HG02610 (cell line): ENCODE data around the gene PTPRN2.

Source experiments
- ATAC-seq: cut with Tn5 transposase; IDR thresholded peaks from one replicate; pipeline ENCODE4 v1.9.1; 2021; ENCODE audit warnings: mild to moderate bottlenecking, moderate library complexity; ENCODE audit not compliant: unreplicated experiment

Gene PTPRN2

DNA sequence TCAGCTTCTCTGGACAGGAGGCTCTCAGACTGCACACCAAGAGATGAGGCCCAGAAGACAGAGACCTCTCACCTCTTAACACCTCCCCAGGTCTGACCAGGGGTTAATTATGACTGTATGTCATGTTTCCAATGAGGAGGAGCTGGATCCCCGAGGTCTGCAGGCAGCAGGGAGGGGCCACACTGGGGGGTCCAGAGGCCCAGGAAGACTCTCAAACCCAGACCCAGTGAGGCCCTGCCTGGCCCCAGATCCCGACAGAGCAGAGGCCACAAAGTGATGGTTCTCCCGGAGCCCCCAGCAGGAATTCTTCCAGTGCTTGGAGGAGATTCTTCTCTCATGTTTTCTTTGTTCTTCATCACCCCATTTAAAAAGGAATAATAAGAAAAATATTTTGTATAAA is 28.8 kb downstream of the PTPRN2 start:
- ATAC-seq: no peak

DNA sequence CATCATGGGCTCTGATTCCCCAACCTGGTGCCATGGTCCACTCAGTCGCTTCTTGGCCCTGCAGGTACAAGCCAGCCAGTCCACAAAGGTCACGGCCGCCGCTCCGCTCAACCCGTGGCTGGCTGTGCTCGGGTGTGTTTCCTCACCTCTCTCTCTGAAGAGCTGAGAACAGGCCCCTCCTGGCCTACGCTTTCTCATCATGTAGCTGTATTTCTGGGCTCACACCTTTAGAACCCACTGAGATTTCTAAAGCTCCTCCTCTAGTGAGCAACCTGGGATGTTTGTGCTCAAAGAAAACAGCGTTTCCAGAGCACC is 30.2 kb downstream of the PTPRN2 start:
- no peak for ATAC-seq

DNA sequence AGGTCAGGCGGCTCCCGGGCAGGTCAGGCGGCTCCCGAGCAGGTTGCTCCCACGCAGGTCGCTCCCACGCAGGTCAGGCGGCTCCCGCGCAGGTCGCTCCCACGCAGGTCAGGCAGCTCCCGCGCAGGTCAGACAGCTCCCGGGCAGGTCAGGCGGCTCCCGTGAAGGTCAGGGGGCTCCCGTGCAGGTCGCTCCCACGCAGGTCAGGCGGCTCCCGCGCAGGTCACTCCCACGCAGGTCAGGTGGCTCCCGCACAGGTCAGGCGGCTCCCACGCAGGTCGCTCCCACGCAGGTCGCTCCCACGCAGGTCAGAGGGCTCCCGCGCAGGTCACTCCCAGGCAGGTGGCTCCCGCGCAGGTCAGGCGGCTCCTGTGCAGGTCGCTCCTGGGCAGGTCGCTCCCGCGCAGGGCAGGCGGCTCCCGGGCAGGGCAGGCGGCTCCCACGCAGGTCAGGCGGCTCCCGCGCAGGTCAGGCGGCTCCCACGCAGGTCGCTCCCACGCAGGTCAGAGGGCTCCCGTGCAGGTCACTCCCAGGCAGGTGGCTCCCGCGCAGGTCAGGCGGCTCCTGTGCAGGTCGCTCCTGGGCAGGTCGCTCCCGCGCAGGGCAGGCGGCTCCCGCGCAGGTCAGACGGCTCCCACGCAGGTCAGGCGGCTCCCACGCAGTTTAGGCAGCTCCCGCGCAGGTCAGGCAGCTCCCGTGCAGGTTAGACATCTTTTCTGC is 30.7 kb downstream of the PTPRN2 start:
- ATAC-seq: no peak

DNA sequence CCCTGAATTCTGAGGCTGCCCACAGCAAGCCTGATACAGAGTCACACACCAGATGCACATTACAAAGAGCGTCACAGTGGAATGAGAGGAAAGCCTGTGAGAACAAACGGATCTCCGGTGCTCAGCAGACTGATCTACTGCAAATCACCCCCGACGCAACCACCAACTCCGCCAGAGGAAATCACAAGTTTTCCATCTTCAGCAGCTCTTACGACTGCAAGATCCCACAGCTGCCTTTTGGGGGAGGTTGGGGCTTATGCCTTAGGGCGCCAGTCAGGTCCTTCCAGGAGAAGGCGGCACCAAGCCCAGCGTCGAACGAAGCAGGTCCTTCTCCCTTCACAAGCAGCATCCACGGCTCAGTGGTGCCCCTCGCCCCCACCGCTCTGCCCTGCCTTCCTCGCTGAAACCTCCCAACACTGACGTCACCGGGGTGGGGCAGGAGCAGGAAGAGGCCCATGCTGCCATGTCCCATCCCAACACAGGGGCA is 32.5 kb downstream of the PTPRN2 start:
- no peak for ATAC-seq

DNA sequence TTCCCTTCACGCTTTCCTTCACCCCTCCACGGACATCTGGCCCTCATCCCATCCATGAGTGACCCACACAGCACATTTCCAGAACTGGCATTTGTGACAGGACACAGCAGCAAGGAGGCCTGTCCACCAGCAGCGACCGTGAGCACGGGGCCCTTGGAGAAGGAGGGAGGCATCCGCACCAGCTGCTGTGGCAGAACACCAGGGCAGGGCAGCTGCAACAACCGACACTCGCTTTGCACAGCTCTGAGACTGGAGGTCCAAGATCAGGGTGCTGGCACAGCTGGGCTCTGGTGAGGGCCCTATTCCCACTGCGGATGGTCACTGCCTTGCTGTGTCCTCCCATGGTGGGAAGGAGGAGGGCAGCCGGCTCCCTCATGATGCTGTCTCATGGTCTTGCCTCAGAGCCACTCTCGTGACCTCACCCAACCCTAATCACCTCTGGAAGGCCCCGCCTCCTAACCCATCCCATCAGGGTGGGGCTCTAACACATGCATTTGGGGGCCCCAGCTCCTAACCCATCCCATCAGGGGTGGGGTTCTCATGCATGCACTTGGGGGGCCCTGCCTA is 36.7 kb downstream of the PTPRN2 start:
- no peak for ATAC-seq

DNA sequence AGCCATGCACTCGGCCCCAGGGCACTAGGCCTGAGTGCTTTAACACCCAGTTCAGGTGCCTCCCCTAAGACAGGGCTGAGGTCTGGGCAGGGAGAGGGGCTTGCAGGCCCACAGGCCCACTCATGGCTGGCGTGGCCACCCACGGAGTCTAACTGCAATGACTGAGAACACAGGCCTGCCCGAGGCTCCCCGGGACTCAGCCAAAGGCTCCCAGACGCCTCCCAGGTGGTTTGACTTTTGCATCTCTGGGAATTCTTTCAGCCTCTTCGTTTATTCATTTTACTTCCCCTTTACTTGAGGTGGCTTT is 37.3 kb downstream of the PTPRN2 start:
- no peak for ATAC-seq

DNA sequence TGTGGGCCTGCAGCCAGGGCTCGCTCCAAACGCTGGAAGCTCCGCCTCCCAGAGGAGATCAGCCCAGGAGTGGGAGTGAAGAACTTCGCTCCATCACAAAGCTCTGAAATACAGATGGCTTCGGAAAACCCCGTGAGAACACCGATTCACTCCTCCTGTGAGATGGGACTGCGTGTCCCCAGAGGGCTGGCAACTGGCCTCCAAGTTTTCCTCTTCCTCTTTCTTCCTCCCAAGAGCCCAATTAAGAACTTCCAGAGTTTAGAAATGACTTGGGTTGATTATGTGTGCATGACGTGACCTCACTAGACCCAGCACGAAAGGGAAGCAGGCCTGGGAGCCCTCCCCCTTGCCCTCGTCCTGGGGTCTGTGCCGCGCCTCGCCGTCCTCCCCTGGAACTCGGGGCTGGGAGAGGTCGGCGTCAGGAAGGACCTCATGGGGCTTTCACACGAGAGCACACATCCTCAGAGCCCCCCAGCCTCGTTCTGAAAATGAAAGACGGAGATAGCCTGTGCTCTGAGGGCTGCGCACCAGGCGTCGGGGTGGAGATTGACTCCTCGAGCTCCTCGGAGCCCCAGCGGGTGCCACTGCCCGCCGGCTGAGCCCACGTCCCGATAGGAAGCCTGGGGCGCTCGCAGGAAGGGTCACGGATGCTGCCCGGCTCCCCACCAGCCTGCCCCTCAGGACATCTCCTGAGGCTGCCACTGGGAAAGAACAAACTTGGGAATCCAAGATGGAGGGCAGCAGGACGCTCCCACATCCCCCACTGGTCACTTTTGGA is 37.8 kb downstream of the PTPRN2 start:
- ATAC-seq: no peak

DNA sequence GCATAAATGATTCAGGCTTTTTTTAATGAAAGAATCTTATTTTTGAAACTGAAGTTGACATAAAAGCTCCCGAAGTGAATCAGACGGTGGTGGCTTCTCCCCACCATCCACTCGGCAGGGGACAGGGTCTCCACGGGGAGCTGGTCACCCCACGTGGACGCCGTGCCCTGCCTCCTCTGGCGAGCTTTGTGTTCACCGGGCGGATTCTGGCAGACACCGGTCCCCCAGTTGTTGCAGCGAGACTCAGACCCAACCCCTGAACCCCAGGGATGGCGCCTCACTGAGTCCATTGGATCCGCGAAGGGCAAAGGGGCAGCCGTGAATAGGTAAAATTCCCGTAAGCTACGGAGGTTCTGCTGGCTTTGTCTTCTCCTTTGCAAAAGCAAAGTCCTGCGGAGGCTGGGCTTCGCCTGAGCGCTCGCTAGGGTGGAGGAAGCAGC is 38.4 kb downstream of the PTPRN2 start:
- no peak for ATAC-seq

DNA sequence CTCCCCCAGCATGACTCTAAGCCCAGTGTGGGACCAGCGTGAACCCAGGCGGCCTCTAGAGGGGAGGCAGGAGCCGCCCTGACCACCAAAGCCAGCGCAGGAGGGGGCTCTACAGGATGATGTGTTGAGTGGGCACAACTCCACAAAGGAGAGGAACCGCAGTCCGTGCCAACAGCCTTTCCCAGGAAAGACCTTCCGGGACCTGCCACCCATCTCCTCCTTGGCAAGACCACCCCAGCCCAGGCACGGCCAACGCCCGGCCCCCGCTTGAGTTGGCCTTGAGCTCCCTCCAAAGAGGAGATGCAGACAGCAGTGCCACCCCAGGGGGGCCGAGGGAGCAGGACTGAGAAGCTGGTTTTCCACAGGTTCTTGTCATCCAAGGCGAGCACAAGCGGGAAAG is 38.9 kb downstream of the PTPRN2 start:
- ATAC-seq: no peak

DNA sequence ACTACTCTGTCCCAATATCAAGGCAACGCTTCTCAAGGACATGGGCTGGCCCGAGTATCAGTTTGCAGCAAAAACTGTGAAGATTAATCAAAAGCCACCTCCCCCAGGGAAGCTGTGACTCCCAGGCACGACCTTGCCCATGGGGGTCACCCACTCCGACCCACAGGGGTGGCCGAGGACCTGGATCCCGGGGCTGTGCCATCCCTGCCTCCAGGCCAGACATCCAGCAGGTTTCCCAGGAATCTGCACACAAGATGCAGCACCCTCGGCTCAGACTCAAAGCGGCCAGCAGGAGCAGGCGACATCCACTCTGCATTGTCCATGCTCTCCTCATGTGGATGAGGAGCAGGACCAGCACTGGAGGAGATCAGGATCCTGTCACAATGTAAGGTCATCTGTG is 39.8 kb downstream of the PTPRN2 start:
- ATAC-seq: no peak

DNA sequence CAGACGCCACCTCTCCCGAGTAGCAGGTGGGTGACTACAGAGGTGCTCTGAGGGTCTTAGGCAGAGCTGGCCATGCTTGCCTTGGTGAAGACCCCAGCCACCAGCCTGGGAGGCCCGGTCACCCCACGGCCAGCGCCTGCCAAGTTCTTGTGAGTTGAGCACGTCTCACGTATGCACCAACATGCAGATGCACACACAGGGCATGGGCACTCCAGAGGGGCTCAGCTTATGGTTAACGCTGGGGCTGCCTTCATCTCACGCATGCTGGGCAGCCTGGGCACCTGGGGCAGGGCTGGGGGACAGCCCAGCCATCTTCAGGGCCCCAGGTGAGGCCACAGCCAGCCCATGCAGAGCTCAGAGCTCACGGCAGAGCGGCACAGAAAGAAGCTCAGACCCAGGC is 41.0 kb downstream of the PTPRN2 start:
- ATAC-seq: no peak

DNA sequence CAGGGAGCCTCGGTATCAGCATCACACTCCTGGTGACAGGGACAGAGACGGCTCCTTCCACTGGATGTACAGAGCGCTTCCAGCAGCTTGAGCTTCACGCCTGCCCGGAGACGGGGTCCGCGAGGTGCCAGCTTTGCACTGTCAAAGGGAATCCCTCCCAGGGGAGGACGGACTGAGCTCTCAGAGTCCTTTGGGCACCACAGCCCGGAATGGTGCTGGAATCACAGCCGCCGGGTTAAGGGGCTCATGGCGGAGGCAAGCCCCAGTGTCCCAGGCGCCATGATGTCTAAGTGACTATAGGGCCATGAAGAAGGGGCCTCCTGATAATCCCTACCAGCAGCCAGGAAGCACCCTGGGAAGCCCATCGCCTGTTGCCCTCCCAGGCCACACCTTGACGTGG is 41.4 kb downstream of the PTPRN2 start:
- ATAC-seq: no peak

DNA sequence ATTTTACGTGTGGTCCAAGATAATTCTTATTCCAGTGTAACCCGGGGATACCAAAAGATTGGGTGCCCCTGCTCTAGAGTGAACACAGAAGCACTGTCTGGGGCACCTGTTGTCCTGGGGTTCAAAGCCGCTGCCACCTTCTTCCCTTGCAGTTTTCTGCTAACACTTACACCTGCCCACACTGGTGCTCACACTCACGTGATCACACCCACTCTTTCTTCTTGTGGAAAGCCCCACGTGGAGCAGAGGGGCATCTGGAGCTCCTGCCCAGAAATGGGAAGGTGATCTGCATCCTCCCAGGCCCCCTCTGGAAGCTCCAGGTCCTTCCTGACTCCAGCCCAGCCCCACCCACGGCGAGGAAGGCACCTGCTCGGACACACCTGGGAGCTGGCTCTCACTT is 42.9 kb downstream of the PTPRN2 start:
- ATAC-seq: no peak

DNA sequence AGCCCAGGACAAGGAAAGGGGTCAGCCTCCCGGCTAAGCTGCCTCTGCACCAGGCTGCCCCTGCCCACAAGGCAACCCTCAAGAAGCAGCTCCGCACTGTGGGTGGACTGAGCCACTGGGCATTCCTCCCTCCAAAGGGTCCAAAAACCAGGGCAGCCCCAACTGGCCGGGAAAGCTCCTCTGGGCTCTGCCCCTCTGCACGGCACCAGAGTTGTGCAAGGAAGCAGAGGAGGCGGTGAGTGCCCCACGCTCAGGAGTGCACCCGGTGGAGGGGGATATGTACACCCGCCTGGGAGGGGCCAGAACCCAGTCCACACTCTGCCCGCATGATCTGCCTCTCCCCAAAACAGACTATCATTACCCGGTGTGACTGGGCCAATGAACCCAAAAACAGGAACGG is 43.8 kb downstream of the PTPRN2 start:
- ATAC-seq: no peak

DNA sequence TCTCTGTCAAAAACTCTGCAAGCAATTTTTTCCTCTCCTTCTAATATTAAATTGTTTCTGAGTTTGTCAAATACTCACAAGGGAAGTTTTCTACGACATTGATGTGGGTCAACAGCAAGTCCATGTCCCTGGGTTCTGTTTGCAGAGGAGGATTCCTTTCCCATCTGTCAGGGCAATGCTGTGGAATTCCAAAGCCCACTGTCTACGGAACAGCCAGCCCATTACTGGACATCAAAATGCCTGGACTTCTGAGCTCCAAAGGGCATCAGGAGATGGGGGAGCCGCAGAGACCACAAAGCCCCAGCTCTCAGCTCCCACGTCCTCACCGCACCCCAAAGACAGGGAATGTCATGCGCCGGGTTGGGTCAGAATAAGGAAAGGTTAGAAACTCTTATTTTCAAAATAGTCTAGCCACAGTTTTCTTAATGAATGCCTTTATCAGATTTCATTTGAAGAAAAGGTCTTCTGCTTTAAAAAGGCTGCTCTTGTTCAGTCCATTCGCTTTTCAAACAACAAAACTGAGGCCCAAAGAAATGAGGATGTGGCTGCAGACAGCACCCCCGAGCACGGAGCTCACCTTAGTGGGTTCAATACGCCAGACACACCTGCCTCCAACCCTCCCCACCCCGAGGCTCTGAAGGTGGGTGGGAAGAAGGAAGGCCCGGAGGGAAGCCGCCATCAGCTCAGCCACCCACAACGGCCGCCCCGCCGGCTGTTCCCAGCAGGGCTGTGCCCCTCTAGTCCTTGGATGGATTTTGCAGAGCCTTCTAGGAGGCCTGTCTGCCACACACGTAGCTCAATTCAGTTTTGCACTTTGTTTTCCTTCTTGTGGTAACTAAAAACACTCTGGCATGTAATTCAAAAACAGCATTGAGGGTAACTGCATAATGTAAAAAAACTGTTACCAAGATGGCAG is 44.7 kb downstream of the PTPRN2 start:
- ATAC-seq: no peak

DNA sequence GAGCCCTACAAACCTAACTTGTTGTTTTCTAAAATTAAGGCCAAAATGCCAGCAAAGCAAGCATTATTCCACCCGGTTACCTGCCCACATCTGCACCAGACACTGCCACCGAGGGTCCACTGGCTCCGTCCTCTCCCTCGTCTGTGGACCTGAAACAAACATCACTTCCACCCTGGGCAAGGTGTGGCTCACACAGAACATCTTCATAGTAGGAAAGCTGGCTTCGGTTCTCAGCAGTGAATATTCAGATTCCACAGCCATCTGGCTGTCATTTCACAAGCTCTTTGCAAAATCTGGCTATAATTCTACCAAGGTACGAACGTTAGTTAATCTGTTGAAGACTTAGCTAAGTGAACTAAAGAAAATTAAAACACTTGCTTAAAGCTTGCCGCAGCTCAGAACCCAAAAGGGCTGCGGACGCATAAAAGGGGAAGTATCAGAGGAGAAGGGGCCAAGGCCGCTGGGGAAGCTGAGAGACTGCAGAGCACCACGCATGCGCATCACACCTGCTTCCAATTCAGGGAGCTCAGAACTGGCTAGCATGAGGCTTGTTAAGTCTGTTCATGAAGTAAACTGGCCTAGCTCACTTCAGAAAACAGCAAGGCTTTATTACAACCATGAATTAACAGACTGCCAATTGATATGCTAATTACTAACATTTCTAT is 46.1 kb downstream of the PTPRN2 start:
- ATAC-seq: peak; percentile 51

DNA sequence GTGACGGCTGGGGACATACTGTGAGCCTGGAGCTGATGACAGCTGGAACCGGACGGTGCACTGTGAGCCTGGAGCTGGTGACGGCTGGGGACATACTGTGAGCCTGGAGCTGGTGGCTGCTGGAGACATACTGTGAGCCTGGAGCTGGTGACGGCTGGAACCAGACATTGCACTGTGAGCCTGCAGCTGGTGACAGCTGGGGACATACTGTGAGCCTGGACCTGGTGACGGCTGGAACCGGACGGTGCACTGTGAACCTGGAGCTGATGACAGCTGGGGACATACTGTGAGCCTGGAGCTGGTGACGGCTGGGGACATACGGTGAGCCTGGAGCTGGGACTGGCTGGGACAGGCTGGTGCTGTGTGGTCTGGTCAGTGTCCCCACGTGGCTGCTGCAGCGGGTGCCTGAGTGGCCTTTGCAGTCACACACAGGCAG is 47.9 kb downstream of the PTPRN2 start:
- no peak for ATAC-seq

DNA sequence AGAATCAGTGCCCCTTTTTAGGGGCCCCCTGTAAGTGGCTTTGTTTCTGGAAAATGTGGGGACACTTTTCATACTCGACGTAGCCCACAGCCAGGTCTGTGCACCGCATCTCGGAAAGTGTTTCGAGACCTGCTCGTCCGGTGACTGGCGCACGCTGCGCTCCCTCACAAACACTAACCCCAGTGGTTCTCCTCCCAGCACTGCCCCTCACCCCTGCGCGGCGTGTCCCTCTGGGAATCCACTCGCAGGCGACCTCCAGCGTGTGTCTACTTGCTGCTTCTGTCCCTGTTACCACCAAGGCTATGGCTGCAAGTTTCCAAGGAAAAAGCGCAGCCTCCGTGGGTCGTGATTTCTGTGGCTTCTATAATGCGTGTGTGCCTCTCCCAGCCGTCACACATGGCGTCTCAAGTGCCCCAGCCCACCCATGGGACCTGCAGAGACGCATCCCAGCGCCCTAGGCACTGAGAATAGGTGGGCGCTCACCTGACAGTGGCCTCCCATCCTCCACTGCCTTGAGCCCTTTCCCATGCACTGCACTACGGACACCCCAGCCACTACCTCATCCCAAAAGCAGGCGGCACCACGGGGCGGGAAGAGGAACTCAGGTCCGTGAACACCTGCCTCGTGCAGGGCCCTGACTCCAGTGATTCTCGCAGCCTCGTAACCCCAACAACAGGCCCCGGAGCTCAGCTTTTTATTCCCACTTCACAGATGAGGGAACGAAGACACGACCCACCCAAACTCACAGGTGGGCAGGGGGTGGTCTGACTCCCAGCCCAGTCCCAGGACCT is 49.3 kb downstream of the PTPRN2 start:
- no peak for ATAC-seq

DNA sequence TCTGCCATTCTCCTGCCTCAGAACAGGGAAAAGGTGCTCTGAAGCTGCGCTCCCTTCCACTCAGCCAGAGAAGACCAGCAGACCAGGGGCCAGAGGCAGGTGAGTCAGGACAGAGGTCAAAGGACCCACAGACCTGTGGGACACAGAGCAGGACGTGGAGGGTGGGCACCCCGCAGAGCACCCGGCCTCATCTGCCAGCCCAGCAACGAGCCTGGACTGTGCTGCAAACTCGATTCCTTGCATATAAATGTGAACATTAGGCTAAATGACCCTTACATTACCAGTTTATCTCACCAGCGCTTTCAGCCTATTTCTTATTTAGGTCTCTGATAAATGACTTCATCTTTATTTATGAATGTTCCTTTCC is 50.1 kb downstream of the PTPRN2 start:
- no peak for ATAC-seq

DNA sequence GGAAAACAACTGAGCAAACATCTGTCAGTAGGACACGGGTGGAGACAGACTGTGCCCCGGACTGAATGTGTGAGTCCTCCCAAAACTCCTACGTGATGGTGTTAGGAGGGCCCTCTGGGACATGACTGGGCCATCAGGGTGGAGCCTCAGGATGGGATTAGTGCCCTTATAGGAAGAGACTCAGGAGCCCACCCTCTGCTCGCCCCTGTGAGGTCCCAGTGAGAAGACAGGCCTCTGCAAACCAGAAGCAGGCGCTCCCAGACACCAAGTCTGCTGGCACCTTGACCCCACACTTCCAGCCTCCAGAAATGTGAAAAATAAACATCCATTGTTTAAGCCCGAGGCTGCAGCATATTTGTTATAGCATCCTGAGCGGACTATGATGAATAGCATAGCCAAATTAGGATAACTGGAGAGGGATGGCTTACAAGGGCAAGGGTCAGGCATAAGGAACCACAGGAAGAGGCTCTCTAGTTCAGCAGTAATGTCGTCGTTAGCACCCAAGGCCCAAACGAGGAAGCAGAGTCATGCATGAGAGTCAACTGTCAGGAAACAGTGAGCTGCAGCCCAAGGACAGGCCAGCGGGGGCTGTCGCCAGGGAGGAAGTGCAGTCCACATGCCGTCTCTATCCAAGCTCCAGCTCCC is 50.6 kb downstream of the PTPRN2 start:
- no peak for ATAC-seq
